ENCODE results near the gene PDRG1.

PDRG1 gene

GRCh38 chr20:31951530-31952453, at the start of gene PDRG1:
Gene PDRG1 (minus strand): TSS chr20:31952046. CDS start chr20:31951961, 85 bp downstream.
- peak; percentile 99 for DNase-seq

- no peak for DNase-seq
These were observed 46.4 kb upstream of the PDRG1 start for GRCh38 chr20:31998246-31998645.

- DNase-seq: no peak
These were observed 45.1 kb upstream of the PDRG1 start for GRCh38 chr20:31996996-31997395.

- no peak for DNase-seq
These were observed 40.2 kb upstream of the PDRG1 start for GRCh38 chr20:31992086-31992485.

GRCh38 chr20:31991339-31991705, 39.5 kb upstream of the PDRG1 start:
- no peak for DNase-seq

GRCh38 chr20:31990641-31991338, 38.9 kb upstream of the PDRG1 start:
- DNase-seq: peak; percentile 65

- DNase-seq: no peak
These were observed 37.3 kb upstream of the PDRG1 start for GRCh38 chr20:31989030-31989645.

- no peak for DNase-seq
These were observed 36.7 kb upstream of the PDRG1 start for GRCh38 chr20:31988430-31989015.

- DNase-seq: no peak
These were observed 35.9 kb upstream of the PDRG1 start for GRCh38 chr20:31987744-31988143.

GRCh38 chr20:31984981-31985471, 33.2 kb upstream of the PDRG1 start:
- no peak for DNase-seq

GRCh38 chr20:31981784-31982183, 29.9 kb upstream of the PDRG1 start:
- DNase-seq: no peak

- no peak for DNase-seq
These were observed 28.0 kb upstream of the PDRG1 start for GRCh38 chr20:31979713-31980426.

- DNase-seq: no peak
These were observed 25.2 kb upstream of the PDRG1 start for GRCh38 chr20:31977080-31977479.

GRCh38 chr20:31975874-31976273, 24.0 kb upstream of the PDRG1 start:
- DNase-seq: no peak

- no peak for DNase-seq
These were observed 23.2 kb upstream of the PDRG1 start for GRCh38 chr20:31974951-31975487.

GRCh38 chr20:31974296-31974695, 22.4 kb upstream of the PDRG1 start:
- no peak for DNase-seq

- no peak for DNase-seq
These were observed 20.7 kb upstream of the PDRG1 start for GRCh38 chr20:31972471-31973021.

- no peak for DNase-seq
These were observed 18.1 kb upstream of the PDRG1 start for GRCh38 chr20:31969991-31970390.

GRCh38 chr20:31968291-31969126, 16.7 kb upstream of the PDRG1 start:
- DNase-seq: peak; percentile 80

GRCh38 chr20:31967830-31968249, 16.0 kb upstream of the PDRG1 start, which contains the start of gene XKR7:
Gene XKR7 (plus strand): TSS chr20:31968151. CDS start chr20:31968176, 25 bp downstream.
- DNase-seq: peak; percentile 92
